Measurements from ENCODE around the gene GPLD1. TPM values are rescaled to one million over a fixed set of nuclear protein-coding genes. Genes with fewer than 3 reads are reported as not detected.

GPLD1 gene
- total RNA-seq, 1 donor from 2014 or later: 6.0 TPM

GRCh38 chr6:24534329-24534728 is 45.0 kb upstream of the GPLD1 start:
- Mint-ChIP-seq H3K27ac (ENCODE audit: unreplicated experiment) (no peak overlapping the region), H3K4me1 (no peaks in the 10 kb centered on the region), H3K36me3 (ENCODE audit: low read depth) (peaks cover 18% of the 10 kb centered on the region), H3K4me3 (no peak overlapping the region), H3K27me3 (ENCODE audit: low read depth) (no peaks in the 10 kb centered on the region), H3K9me3 (no peaks in the 10 kb centered on the region)
- DNase-seq (ENCODE audit: low read depth, low spot score): no peak
- TF ChIP-seq, protein P1, sequence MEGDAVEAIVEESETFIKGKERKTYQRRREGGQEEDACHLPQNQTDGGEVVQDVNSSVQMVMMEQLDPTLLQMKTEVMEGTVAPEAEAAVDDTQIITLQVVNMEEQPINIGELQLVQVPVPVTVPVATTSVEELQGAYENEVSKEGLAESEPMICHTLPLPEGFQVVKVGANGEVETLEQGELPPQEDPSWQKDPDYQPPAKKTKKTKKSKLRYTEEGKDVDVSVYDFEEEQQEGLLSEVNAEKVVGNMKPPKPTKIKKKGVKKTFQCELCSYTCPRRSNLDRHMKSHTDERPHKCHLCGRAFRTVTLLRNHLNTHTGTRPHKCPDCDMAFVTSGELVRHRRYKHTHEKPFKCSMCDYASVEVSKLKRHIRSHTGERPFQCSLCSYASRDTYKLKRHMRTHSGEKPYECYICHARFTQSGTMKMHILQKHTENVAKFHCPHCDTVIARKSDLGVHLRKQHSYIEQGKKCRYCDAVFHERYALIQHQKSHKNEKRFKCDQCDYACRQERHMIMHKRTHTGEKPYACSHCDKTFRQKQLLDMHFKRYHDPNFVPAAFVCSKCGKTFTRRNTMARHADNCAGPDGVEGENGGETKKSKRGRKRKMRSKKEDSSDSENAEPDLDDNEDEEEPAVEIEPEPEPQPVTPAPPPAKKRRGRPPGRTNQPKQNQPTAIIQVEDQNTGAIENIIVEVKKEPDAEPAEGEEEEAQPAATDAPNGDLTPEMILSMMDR (conservative IDR thresholded peaks at IDR 0.05): no peak

- TF ChIP-seq, protein P1 (conservative IDR thresholded peaks at IDR 0.05): no peak
- H3K27me3 Mint-ChIP-seq (ENCODE audit: low read depth): no peaks in the 10 kb centered on the region
- peaks cover 18% of the 10 kb centered on the region for H3K36me3 Mint-ChIP-seq (ENCODE audit: low read depth)
- DNase-seq (ENCODE audit: low read depth, low spot score): no peak
- no peak overlapping the region for H3K4me3 Mint-ChIP-seq
- no peak overlapping the region for H3K27ac Mint-ChIP-seq (ENCODE audit: unreplicated experiment)
- H3K9me3 Mint-ChIP-seq: no peaks in the 10 kb centered on the region
- no peaks in the 10 kb centered on the region for H3K4me1 Mint-ChIP-seq
These were observed 40.6 kb upstream of the GPLD1 start for GRCh38 chr6:24529985-24530384.

- H3K27me3 Mint-ChIP-seq (ENCODE audit: low read depth): no peaks in the 10 kb centered on the region
- peaks cover under 1% of the 10 kb centered on the region for H3K36me3 Mint-ChIP-seq (ENCODE audit: low read depth)
- TF ChIP-seq, protein P1 (conservative IDR thresholded peaks at IDR 0.05): peak; percentile 69
- H3K4me1 Mint-ChIP-seq: peaks cover 13% of the 10 kb centered on the region
- H3K4me3 Mint-ChIP-seq: no peak overlapping the region
- no peak for DNase-seq (ENCODE audit: low read depth, low spot score)
- no peaks in the 10 kb centered on the region for H3K9me3 Mint-ChIP-seq
- no peak overlapping the region for H3K27ac Mint-ChIP-seq (ENCODE audit: unreplicated experiment)
These were observed 35.4 kb upstream of the GPLD1 start for GRCh38 chr6:24524805-24525204.

DNA sequence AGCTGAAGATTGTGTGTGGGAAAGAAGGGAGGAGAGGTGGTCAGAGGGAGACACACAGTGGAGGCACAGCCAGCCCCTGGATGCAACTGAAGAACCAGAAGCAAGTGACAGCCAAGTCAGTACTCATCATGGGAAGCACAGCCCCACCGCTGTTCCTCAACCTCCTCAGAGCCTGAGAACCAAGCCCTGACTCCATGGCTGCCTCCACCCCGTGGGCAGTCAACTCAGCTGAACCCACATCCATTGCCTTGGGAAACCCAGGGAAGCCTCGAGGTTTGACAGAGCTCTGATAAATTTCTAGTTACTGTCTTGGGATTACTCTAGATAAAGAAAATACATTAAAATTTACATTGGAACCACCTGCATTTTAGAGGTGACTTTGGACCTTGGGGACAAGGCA is 35.0 kb upstream of the GPLD1 start:
- Mint-ChIP-seq H3K9me3 (no peaks in the 10 kb centered on the region), H3K27me3 (ENCODE audit: low read depth) (no peaks in the 10 kb centered on the region), H3K36me3 (ENCODE audit: low read depth) (no peaks in the 10 kb centered on the region), H3K27ac (ENCODE audit: unreplicated experiment) (no peak overlapping the region), H3K4me1 (peaks cover 13% of the 10 kb centered on the region), H3K4me3 (no peak overlapping the region)
- TF ChIP-seq, protein P1 (conservative IDR thresholded peaks at IDR 0.05): no peak
- no peak for DNase-seq (ENCODE audit: low read depth, low spot score)

- peaks cover 13% of the 10 kb centered on the region for H3K4me1 Mint-ChIP-seq
- no peak for DNase-seq (ENCODE audit: low read depth, low spot score)
- no peak overlapping the region for H3K4me3 Mint-ChIP-seq
- H3K9me3 Mint-ChIP-seq: no peaks in the 10 kb centered on the region
- H3K27ac Mint-ChIP-seq (ENCODE audit: unreplicated experiment): no peak overlapping the region
- no peaks in the 10 kb centered on the region for H3K36me3 Mint-ChIP-seq (ENCODE audit: low read depth)
- TF ChIP-seq, protein P1 (conservative IDR thresholded peaks at IDR 0.05): no peak
- no peaks in the 10 kb centered on the region for H3K27me3 Mint-ChIP-seq (ENCODE audit: low read depth)
These were observed 33.1 kb upstream of the GPLD1 start for GRCh38 chr6:24522228-24523176.
